PC-3 (cell line): ENCODE measurements around the gene MRPL11. TPM values are rescaled to one million over a fixed set of nuclear protein-coding genes. Genes with fewer than 3 reads are reported as not detected.

ENCODE experiments used
- ATAC-seq: fragments of 200-7000 bp; cut with Tn5 transposase; 2 replicates; pipeline ENCODE4 v1.9.1; 2020; ENCODE audit warnings: mild to moderate bottlenecking, moderate library complexity
- BruUV-seq: library from RNA; stranded (reverse); fragments of 400-500 nt; replicated peaks from 2 replicates; lab custom pipeline; 2021; lab: Mats Ljungman, UMichigan
- CTCF ChIA-PET: fragments of 300-600 bp; sonication (Branson Sonifier 250); formaldehyde crosslinking; loops from one replicate; lab custom pipeline; 2022; ENCODE audit warnings: antibody characterized with exemption; lab: Charles Lee
- POLR2A ChIA-PET: fragments of 300-600 bp; sonication (Branson Sonifier 250); formaldehyde crosslinking; loops from one replicate; lab custom pipeline; 2022; ENCODE audit warnings: antibody characterized with exemption; ENCODE audit not compliant: unreplicated experiment; lab: Charles Lee
- DNase-seq: peaks from one replicate; pipeline ENCODE4 v3.0.0-alpha.2; 2015
- H2AFZ ChIP-seq: fragments of 300-600 bp; sonication (generic); 2 replicates; pipeline ENCODE4 v1.6.0; 2016; ENCODE audit warnings: antibody characterized with exemption, low read length
- H3F3A ChIP-seq: fragments of 300-600 bp; sonication (generic); one replicate; pipeline ENCODE4 v1.6.0; 2017; ENCODE audit warnings: antibody characterized with exemption, low read length, control low read depth, mild to moderate bottlenecking; ENCODE audit not compliant: unreplicated experiment
- H3K27ac ChIP-seq: fragments of 300-600 bp; sonication (generic); 2 replicates; pipeline ENCODE4 v1.5.1; 2016; ENCODE audit warnings: mild to moderate bottlenecking, low read length
- H3K27me3 ChIP-seq: fragments of 300-600 bp; sonication (generic); 2 replicates; pipeline ENCODE4 v1.6.1; 2016; ENCODE audit warnings: low read length, mixed read lengths
- H3K36me3 ChIP-seq: fragments of 300-600 bp; sonication (generic); 2 replicates; pipeline ENCODE4 v1.6.1; 2016; ENCODE audit warnings: low read depth, mixed run types, low read length, mixed read lengths
- H3K4me1 ChIP-seq: fragments of 300-600 bp; sonication (generic); 2 replicates; pipeline ENCODE4 v1.5.1; 2016; ENCODE audit warnings: low read length; ENCODE audit not compliant: insufficient read depth
- H3K4me2 ChIP-seq: fragments of 300-600 bp; sonication (generic); 2 replicates; pipeline ENCODE4 v1.6.0; 2016; ENCODE audit warnings: low read length
- H3K4me3 ChIP-seq: fragments of 300-600 bp; sonication (generic); 2 replicates; pipeline ENCODE4 v1.5.1; 2016; ENCODE audit warnings: mild to moderate bottlenecking, low read length, mixed read lengths
- H3K79me2 ChIP-seq: fragments of 300-600 bp; sonication (generic); 2 replicates; pipeline ENCODE4 v1.6.1; 2017; ENCODE audit warnings: low read length, mixed read lengths
- H3K9ac ChIP-seq: fragments of 300-600 bp; sonication (generic); 2 replicates; pipeline ENCODE4 v1.6.0; 2016; ENCODE audit warnings: mild to moderate bottlenecking, low read length
- H3K9me2 ChIP-seq: fragments of 300-600 bp; sonication (generic); replicated peaks from 2 replicates; pipeline ENCODE4 v1.6.1; 2016; ENCODE audit warnings: mixed run types, low read length, mixed read lengths
- H3K9me3 ChIP-seq: fragments of 300-600 bp; sonication (generic); 2 replicates; pipeline ENCODE4 v1.6.1; 2016; ENCODE audit warnings: low read length, mixed read lengths
- H4K20me1 ChIP-seq: fragments of 300-600 bp; sonication (generic); 2 replicates; pipeline ENCODE4 v1.6.1; 2016; ENCODE audit warnings: low read length, mixed read lengths
- CTCF ChIP-seq: fragments of 300-600 bp; sonication (generic); conservative IDR thresholded peaks from 2 replicates; pipeline ENCODE4 v1.5.1; 2017; ENCODE audit warnings: antibody characterized with exemption, low read depth, mild to moderate bottlenecking, low read length
- EZH2 ChIP-seq: fragments of 300-600 bp; sonication (generic); IDR thresholded peaks from one replicate; pipeline ENCODE4 v1.6.1; 2017; ENCODE audit warnings: antibody characterized with exemption, mild to moderate bottlenecking, low read length; ENCODE audit not compliant: unreplicated experiment
- EZH2phosphoT487 ChIP-seq: fragments of 300-600 bp; sonication (generic); IDR thresholded peaks from 2 replicates; pipeline ENCODE4 v1.6.1; 2018; ENCODE audit warnings: mild to moderate bottlenecking, antibody characterized with exemption, low read length, borderline replicate concordance
- intact Hi-C: fragments of 100-400 bp; cut with micrococcal nuclease; formaldehyde crosslinking; loops from 2 replicates; pipeline ENCODE4 v1.9.0; 2023
- total RNA-seq: library from RNA; depleted of rRNA; stranded (reverse); fragments of >200 nt; gene quantifications from 2 replicates; pipeline ENCODE4 v1.2.3, GENCODE V29; 2014

The MRPL11 gene
- total RNA-seq, 1 experiment from 2014 or later: 321 TPM

- no peaks in the 10 kb centered on the region for H3K9me3 ChIP-seq
- 0 out of 2 replicates have a peak, but pooled peaks cover 4% of the 10 kb centered on the region for H3K79me2 ChIP-seq
- H3K27ac ChIP-seq: no peak overlapping the region
- ChIA-PET CTCF (no interaction called here), POLR2A (no interaction called here)
- ATAC-seq (no peak), DNase-seq (no peak)
- no peaks in the 10 kb centered on the region for H3F3A ChIP-seq
- no peak overlapping the region for H3K9ac ChIP-seq
- H3K4me2 ChIP-seq: no peak overlapping the region
- no peaks in the 10 kb centered on the region for H3K4me1 ChIP-seq
- H3K9me2 ChIP-seq: no peaks in the 10 kb centered on the region
- peaks cover 3% of the 10 kb centered on the region; the same call in 1 of the 2 replicates for H3K36me3 ChIP-seq
- TF ChIP-seq CTCF (no peak), EZH2phosphoT487 (no peak), EZH2 (no peak)
- H4K20me1 ChIP-seq: no peaks in the 10 kb centered on the region
- H3K27me3 ChIP-seq: no peaks in the 10 kb centered on the region
- H3K4me3 ChIP-seq: no peak overlapping the region
- intact Hi-C loops: no loop called here
- no TSS peak for BruUV-seq
- no peak overlapping the region for H2AFZ ChIP-seq
Measured at GRCh38 chr11:66473167-66473566, 34.5 kb upstream of the MRPL11 start.

GRCh38 chr11:66472054-66472453 is 33.4 kb upstream of the MRPL11 start:
- no peak for TF ChIP-seq EZH2
- TF ChIP-seq CTCF: no peak
- no peak for TF ChIP-seq EZH2phosphoT487
- Histone ChIP-seq H3K9ac (no peak overlapping the region), H3K79me2 (peaks cover 14% of the 10 kb centered on the region), H3K4me2 (no peak overlapping the region), H3K9me2 (no peaks in the 10 kb centered on the region), H4K20me1 (no peaks in the 10 kb centered on the region), H3K27ac (no peak overlapping the region), H3K9me3 (no peaks in the 10 kb centered on the region), H3K36me3 (peaks cover 3% of the 10 kb centered on the region; the same call in 1 of the 2 replicates), H3K27me3 (no peaks in the 10 kb centered on the region), H2AFZ (no peak overlapping the region), H3F3A (no peaks in the 10 kb centered on the region), H3K4me3 (no peak overlapping the region), H3K4me1 (peaks cover 10% of the 10 kb centered on the region)
- intact Hi-C loops: no loop called here
- ATAC-seq: no peak
- BruUV-seq: no TSS peak
- no peak for DNase-seq
- ChIA-PET POLR2A (interaction anchor here (0.6 kb wide), 1 partner anchor 866 kb away, joined by 3 read pairs; no protein-coding TSS in a partner anchor), CTCF (interaction anchor here (0.5 to 0.7 kb wide), 2 partner anchors 95 to 641 kb away, joined by 3 to 4 read pairs; no protein-coding TSS in a partner anchor)

- Histone ChIP-seq H3K9ac (no peak overlapping the region), H3K9me3 (no peaks in the 10 kb centered on the region), H3K79me2 (peaks cover 14% of the 10 kb centered on the region), H4K20me1 (no peaks in the 10 kb centered on the region), H3K36me3 (peaks cover 3% of the 10 kb centered on the region; the same call in 1 of the 2 replicates), H3F3A (no peaks in the 10 kb centered on the region), H3K27ac (no peak overlapping the region), H3K27me3 (no peaks in the 10 kb centered on the region), H3K9me2 (no peaks in the 10 kb centered on the region), H3K4me2 (no peak overlapping the region), H2AFZ (no peak overlapping the region), H3K4me3 (no peak overlapping the region), H3K4me1 (peaks cover 12% of the 10 kb centered on the region)
- ChIA-PET CTCF (interaction anchor here (0.6 to 0.7 kb wide), 2 partner anchors 9 to 640 kb away, joined by 3 to 4 read pairs; partner anchors contain the start of gene DPP3), POLR2A (no interaction called here)
- intact Hi-C loops: no loop called here
- DNase-seq (no peak), ATAC-seq (no peak)
- BruUV-seq: no TSS peak
- TF ChIP-seq EZH2phosphoT487 (no peak), CTCF (no peak), EZH2 (no peak)
Measured at GRCh38 chr11:66471142-66471541, 32.5 kb upstream of the MRPL11 start.
